GM12801 (cell line): ENCODE results near the gene PRDM9.

Experiments
- TF ChIP-seq, protein P1 (sequence below): IDR thresholded peaks from one replicate; pipeline ENCODE4 v1.5.1; 2011; ENCODE audit warnings: control low read depth; ENCODE audit not compliant: insufficient read length; ENCODE audit errors: extremely low read depth

The PRDM9 gene

DNA sequence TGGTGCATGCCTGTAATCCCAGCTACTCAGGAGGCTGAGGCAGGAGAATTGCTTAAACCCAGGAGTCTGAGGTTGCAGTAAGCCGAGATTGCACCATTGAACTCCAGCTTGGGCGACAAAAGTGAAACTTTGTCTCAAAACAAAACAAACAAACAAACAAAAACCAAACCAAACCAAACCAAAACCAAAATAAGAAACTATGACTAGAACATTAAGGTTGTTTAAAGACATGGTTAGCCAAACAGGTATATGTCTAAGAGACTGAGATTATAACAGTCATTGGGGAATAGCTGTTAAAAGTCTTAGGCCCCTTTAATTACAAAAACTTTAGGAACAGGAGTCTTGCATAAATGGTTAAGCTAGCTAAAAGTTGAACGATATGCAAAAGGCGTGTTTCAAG is 63.6 kb downstream of the PRDM9 start:
- TF ChIP-seq, protein P1, sequence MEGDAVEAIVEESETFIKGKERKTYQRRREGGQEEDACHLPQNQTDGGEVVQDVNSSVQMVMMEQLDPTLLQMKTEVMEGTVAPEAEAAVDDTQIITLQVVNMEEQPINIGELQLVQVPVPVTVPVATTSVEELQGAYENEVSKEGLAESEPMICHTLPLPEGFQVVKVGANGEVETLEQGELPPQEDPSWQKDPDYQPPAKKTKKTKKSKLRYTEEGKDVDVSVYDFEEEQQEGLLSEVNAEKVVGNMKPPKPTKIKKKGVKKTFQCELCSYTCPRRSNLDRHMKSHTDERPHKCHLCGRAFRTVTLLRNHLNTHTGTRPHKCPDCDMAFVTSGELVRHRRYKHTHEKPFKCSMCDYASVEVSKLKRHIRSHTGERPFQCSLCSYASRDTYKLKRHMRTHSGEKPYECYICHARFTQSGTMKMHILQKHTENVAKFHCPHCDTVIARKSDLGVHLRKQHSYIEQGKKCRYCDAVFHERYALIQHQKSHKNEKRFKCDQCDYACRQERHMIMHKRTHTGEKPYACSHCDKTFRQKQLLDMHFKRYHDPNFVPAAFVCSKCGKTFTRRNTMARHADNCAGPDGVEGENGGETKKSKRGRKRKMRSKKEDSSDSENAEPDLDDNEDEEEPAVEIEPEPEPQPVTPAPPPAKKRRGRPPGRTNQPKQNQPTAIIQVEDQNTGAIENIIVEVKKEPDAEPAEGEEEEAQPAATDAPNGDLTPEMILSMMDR: no peak
